UCSD-AML1 (cell line): ENCODE data around the gene POLR3C.
"Not testable (repeated sequence)": the region's sequence is repeated elsewhere in the genome, so short reads cannot be mapped to it uniquely, and the experiment has no call there.

Source experiments
- DNase-seq: peaks from one replicate; lab custom pipeline; 2025; ENCODE audit not compliant: unreplicated experiment; lab: John Stamatoyannopoulos, UW

POLR3C gene, protein sequence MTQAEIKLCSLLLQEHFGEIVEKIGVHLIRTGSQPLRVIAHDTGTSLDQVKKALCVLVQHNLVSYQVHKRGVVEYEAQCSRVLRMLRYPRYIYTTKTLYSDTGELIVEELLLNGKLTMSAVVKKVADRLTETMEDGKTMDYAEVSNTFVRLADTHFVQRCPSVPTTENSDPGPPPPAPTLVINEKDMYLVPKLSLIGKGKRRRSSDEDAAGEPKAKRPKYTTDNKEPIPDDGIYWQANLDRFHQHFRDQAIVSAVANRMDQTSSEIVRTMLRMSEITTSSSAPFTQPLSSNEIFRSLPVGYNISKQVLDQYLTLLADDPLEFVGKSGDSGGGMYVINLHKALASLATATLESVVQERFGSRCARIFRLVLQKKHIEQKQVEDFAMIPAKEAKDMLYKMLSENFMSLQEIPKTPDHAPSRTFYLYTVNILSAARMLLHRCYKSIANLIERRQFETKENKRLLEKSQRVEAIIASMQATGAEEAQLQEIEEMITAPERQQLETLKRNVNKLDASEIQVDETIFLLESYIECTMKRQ

DNA sequence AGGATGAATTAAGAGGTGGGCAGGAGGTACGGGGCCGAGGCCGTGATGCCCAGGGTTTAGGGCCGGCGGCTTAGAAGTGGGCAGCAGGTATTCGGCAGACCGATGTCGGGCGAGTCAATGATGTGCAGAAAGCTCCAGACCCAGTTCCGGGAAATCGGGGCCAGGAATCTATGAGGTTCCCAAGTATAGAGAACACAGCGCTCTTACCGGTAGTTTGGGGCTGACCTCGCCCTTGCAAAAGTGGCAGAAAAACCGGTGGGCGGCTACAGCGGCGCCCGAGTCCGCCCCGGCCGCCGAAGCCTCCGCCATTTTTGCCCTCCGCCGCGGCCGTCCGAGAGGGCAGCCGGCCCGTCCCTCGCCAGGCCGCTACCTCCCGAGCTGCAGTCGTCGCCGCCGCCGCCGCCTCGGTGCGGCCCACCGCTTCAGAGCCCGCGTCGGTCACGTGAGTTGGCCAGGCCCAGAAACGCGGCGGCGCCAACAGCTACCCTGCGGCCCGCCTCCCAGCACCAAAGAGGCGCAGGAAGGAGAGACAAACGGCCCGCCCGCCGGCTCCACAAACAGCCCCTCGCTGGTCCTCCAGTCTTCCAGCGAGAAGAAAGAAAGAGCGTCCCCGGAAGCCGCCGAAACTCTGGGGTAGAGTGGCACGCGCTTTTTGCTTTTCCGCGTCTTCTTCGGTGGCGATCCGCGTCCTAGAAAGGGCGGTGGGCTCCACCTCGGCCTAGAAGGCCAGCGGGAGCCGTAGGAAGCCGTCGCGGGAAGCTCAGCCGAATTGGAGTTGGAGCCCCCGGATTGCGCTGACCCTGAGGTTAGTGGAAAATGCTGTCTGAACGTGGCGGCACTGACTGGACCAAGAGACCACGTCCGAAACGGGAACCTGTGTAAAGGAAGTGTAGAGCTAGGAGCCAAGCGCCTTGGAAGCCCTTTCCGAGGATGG, at the start of gene POLR3C, which contains the start of gene RNF115:
Gene POLR3C, plus strand, starts transcription at position 636 of the 934 bp plus-strand sequence. CDS start 1,577 bp downstream, outside the sequence.
Gene RNF115, minus strand, starts transcription at position 531 of the 934 bp plus-strand sequence. Its CDS starts 222 bp downstream, at position 309.
- peak; percentile 90 for DNase-seq

DNA sequence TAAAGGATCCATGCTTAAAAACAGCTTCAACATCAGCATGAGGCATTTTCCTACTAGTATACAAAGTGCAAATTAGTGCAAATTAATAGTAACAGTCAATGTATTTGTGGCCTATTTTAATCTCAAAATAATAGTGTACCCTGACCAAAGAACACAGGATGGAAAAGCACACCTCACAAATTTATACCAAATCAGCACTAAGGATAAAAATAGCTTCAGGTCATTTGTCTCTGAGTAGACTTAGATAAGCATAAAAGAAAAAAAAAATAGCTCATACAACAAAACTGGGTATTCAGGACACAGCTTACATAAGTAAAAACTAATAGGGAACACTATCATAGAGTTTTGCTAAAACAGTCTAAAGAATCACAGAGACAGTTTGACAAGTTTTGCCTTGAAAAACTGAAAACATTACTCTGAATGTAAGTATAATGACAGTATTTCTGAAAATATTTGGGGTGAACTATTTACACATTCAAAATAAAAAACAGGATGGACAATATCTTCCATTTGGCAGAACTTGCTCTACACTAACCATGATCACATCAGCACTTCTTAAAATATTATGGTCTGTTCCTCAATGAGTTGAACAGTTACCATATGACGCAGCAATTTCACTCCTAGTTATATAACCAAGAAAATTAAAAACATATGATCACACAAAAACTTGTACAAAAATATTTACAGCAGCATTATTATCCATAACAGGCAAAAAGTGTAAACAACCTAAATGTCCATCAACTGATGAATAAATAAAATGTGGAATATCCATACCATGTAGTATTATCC, 46.4 kb upstream of the POLR3C start:
- no peak for DNase-seq

DNA sequence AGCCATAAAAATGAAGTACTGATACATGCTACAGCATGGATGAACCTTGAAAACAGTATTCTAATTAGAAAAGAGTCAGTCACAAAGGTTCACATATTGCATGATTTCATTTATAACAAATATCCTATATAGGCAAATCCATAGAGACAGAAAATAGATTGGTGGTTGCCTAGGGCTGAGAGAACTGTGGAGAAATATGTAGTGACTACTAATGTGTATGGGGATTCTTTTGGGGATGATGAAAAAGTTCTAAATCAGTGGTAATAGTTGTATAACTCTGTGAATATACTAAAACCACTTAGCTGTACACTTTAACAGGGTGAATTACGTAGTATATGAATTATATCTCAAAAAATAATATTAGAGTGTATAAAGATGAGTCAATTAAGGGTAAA, 45.9 kb upstream of the POLR3C start:
- no peak for DNase-seq

DNA sequence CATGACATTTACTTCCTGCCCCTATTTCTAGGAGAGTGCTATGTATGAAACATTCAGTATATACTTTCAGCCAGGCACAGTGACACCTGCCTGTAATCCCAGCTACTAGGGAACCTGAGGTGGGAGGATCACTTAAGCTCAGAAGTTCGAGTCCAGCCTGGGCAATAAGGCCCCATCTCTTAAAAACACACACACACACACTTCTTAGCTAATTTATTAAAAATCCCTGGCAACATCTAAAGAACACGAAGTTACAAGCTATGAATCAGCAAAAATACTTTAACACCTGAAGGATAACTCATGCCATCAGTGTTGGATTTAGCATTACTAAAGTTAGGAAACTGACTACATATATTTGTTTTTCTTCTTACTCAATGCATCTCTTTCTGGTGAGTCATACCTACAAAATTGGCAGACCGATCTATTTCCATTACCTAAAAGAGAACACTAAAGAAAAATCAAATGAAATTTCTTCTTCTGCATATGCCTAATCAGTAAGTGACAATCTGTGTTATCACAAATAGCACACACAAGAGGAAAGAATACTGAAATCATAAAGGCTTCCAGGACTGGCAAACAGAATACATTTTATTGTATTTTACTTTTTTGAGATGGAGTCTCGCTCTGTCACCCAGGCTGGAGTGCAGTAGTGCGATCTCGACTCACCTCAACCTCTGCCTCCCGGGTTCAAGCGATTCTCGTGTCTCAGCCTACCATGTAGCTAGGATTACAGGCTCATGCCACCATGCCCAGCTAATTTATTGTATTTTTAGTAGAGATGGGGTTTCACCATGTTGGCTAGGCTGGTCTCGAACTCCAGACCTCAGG, 41.5 kb upstream of the POLR3C start:
- no peak for DNase-seq

DNA sequence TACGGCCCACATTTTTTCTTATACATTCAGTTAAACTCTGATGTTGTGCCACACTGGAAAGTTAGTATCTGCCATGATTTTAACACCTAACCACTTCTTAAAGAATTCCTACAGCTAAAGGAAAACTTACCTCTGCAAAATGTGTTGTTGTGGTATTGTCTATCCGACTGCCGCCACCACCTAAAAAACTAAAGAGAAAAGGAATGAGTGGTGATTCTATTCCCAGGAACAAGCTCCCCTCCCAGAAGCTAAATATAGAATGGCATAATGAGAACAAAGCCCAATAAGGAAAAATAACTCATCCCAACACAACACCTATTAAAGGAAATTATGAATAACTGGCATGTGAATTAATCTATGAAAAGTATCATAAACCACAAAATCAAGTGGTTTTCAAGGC, 39.6 kb upstream of the POLR3C start:
- DNase-seq, result no peak

DNA sequence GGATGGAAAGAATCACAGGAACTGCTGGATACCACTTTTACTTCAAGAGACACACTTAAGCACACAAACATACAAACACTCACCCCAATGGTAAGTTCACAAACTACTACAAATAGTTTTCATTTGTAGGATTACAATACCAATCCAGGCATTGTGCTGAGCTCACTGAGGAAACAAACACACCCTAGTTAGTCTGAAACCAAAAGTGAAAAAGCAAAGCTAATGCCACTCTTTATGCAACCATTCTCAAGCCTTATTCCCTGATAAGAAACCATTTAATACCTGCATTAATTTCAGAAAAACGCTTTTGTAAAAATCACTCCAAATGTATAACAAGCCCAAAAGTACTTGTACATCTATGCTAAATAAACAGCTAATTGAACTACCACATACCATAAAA, 38.5 kb upstream of the POLR3C start:
- no peak for DNase-seq

DNA sequence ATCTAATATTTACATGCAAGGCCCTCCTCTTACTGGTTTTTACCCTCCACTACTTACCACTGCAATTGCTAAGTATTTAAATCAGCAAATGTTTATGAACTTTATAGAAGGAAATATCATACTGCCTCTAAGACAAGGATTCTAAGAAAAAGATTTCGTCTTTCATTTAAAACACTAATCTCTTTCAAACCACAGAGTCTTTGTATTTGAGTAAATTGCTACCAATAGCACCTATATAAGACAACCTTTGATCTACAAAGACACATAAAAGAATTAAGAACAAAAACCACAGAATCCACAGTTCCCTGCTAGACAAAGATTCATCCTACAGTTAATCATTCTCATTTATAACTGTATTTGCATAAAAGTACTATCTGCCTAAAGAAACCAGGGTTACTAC, 37.7 kb upstream of the POLR3C start:
- no peak for DNase-seq

DNA sequence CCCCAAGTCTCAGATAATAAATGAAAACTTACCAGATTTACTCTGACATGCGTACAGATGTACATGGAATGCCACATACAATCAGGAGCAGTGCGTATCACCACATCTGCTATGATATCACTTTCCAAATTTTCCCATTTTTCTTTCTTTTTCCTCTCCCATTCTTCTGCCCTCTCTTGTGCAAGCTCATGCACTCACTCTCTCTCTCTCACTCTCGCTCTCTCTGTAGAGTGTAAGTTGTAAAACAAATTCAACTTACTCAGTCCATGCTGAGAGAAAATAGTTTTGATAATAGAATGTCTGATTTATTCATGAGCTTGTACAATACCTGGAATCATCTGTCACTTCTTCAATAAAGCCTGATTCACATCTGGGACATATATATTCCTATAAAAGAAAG, 35.4 kb upstream of the POLR3C start:
- DNase-seq, result no peak

DNA sequence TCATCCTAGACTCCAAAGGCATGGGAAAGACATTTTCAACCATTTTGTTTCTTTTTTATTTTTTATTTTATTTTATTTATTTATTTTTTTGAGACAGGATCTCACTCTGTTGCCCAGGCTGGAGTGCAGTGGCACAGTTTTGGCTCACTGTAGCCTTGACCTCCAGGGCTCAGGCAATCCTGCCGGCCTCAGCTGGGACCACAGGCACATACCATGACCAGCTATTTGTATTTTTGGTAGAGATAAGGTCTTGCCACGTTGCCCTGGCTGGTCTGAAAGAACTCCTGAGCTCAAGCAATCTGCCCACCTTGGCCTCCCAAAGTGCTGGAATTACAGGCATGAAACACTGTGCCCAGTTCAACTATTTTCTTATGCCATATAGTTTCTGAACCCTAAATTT, 32.1 kb upstream of the POLR3C start:
- not testable (repeated sequence) for DNase-seq

DNA sequence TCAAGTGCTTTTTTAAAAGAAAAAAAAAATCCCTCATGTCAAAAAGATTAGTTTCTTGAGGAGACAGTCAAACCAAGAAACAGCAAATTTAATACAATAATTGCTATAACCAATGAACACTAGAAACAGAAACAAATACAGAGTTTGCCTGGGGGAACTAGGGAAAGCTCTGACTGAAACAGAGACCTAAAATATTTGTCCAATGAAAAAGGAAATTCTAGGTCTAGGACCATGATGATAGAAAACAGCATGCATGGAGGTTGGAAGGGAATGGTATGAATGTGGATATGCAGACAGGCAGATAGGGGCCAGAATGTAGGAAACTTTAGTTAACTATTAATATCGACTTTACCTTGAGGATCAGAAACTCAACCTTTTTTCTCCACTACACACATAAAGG, 31.5 kb upstream of the POLR3C start:
- DNase-seq, result no peak

DNA sequence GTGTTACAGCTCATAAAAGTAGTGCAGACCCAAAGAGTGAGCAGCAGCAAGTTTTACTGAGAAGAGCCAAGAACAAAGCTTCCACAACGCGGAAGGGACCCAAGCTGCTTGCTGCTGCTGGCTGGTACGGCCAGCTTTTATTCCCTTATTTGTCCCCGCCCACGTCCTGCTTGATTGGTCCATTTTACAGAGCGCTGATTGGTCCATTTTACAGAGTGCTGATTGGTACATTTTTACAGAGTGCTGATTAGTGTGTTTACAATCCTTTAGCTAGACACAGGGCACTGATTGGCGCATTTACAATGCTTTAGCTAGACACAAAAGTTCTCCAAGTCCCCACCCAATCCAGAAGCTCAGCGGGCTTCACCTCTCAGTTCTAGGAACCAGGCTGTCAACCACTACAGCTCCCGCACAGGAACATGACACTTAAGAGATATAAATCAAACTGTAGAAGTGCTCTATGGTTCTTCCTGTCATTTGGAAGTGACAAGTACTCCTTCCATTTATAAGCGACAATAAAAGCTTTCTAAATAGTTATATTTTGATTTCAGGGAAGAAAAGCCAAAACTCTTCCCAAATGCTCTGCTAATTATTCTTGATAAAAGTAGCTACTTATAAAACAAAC, 28.6 kb upstream of the POLR3C start:
- no peak for DNase-seq

DNA sequence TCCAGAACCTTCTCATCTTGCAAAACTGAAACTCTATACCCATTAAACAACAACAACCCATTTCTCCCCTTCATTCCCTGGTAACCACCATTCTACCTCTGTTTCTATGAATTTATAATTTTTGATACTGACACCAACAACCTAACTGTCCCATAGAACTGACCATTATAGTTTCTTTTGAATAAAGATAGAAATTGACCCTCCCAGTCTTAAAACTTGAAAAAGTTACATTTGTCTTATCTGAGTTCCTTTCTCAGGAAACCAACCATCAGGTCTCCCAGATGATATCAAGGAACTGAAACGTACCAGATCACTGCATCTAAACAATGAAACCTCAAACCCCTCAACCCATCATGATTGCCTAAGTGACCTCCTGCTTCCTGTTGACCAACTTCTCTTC, 27.2 kb upstream of the POLR3C start:
- DNase-seq, result no peak

DNA sequence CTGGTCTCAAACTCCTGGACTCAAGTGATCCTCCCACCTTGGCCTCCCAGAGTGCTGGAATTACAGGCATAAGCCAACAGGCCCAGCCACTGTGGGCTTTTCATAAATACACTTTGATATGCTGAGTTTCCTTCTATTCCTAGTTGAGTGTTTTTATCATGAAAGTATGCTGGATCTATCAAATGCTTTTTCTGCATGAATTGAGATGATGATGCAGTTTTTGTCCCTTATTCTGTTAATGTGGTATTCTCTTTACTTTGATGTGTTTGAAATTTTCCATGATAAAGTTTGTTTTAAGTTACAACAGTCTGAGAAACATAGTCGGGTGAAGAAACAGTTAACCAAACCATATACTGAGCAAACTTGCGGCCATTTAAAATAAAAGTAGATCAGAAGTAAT, 24.2 kb upstream of the POLR3C start:
- DNase-seq, result no peak

DNA sequence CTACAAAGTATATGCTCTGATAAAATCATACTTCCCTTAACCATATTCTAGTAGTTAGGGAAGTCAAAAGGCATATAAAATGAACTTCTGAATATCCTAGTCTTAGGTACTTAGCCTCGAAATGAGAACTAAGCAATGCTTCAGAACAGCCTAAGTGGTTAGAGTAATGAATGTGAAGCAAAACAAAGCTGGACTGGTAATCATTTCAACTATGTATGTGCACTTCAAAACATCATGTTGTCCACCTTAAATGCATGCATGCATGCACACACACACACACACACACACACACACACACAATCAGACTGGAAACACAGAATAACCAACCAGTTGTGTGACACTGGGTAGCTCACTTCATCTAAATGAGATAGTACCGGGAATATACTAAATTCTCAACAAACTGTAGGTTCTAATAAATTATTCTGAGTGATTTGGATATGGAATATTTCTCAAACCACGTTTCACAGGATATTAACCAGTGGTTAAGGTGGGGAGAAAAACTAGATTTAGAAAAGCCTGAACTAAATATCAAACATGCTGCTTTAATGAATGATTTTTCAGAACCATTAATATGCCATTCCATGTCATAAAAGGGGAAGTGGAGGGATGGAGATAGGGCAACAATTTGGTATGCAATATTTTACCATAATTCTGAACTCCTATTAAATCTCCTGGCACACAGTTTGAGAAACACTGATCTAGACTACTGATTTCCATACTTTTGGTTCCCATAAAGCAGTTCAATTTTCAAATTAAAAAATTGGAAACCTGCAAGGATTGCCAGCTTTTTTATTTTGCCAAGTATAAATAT, 19.6 kb upstream of the POLR3C start:
- DNase-seq, result no peak

DNA sequence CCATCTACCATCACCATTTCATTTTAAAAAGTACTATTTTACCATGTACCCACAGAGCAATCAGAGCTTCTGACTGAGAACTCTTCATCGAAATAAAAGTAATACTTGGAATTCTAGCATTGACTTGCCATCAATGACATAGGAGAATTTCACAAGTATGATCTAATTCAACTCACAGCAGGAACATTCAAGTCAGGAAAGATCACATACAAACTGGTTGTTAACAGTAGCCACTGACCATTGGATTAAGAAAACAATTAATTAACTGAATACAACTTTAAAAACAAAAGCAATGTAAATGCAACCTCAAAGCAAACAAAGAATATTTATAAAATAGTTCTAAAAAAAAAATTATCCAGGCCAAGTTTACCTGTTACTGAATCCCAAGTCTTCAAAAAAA, 18.9 kb upstream of the POLR3C start:
- DNase-seq, result no peak

DNA sequence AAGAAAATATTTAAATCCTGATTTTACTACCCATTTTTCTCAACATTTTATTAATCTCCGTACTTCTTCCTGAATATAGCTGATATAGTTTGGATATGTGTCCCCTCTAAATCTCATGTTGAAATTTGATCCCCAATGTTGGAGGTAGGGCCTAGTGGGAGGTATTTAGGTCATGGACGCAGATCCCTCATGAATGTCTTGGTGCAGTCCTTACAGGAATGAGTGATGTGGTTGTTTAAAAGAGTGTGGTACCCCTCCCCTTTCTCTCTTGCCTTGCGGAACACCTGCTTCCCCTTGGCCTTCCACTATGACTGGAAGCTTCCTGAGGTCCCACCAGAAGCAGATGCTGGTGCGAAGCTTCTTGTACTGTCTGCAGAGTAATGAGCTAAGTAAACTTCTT, 17.6 kb upstream of the POLR3C start:
- no peak for DNase-seq

DNA sequence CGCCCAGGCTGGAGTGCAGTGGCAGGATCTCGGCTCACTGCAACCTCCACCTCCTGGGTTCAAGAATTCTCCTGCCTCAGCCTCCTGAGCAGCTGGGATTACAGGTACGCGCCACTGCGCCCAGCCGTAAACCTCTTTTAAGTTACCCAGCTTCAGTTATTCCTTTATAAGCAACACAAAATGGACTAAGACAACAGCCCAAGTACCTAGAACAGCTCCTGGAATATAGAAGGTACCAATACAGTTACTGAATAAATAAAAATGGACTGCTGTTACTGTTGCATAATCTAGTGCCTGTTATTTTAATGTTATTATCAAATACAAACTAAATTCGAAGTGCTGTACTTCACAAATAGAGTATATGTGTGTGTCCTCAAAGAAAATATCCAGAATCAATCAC, 17.2 kb upstream of the POLR3C start:
- DNase-seq, result no peak

DNA sequence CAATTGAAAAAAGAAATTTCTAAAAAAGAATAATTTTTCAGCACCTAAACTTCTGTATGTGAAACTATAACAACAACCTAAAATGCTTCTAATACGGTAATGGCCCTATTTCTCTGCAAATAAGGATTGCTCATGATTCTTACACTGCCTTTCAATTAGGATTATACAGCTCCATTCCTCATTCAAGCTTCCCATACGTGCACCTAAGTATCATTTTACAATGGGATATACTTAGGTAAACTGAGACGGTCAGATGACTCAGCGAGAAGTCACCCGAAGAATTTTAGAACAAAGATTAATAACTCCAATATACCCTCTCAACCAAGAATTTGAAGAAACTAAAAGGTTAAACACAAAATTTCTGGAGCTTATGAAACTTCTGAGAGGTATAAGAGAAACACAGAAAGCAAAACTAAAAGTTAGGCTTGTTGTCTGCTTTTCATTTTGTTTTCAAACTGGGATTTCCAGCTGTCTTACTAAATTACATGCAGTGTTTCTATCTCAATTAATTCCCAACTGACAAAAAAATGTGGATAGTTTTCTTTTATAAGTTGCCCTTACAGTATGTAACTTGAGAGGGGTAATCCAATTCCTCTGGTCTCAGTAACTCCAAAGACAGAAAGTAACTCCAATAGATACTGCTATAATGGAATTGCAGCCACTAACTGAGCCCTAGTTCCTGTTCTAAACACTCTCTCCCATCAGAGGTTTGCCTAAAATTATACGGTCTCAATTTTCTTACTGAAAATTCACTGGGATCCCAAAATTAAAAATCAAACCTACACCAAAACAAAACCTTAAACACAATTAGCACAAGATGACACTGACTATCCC, 10.8 kb upstream of the POLR3C start:
- DNase-seq, result not testable (repeated sequence)
